Vagina (tissue), 2 donors: ENCODE results near the gene GLYATL2. TPM values are rescaled to one million over a fixed set of nuclear protein-coding genes. Genes with fewer than 3 reads are reported as not detected.

ENCODE experiments used
- DNase-seq, 2 donors: peaks; one replicate each; pipeline ENCODE4 v3.0.0-alpha.2; 2017; ENCODE audit errors: extremely low spot score in 2 of 2
- H3K27ac ChIP-seq: fragments of 200-600 bp; sonication (generic); one replicate; pipeline ENCODE4 v1.5.1; 2019
- H3K27me3 ChIP-seq: fragments of 200-600 bp; sonication (generic); one replicate; pipeline ENCODE4 v1.5.1; 2019
- H3K36me3 ChIP-seq, 2 donors: fragments of 200-600 bp; sonication (generic); one replicate each; pipeline ENCODE4 v1.5.1; 2017 to 2019
- H3K4me1 ChIP-seq: fragments of 200-600 bp; sonication (generic); one replicate; pipeline ENCODE4 v1.5.1; 2019
- H3K4me3 ChIP-seq, 2 donors: fragments of 200-600 bp; sonication (generic); 1 replicate in 1 of 2; 2 replicates in 1 of 2; pipeline ENCODE4 v1.5.1; 2016 to 2019
- H3K9me3 ChIP-seq: fragments of 200-600 bp; sonication (generic); one replicate; pipeline ENCODE4 v1.5.1; 2019
- POLR2A ChIP-seq, 2 donors: fragments of 450-650 bp; IDR thresholded peaks; one replicate each; pipeline ENCODE4 v1.6.1; 2017; ENCODE audit warnings: antibody characterized with exemption in 2 of 2, mild to moderate bottlenecking in 2 of 2, moderate library complexity in 2 of 2
- POLR2AphosphoS5 ChIP-seq, 2 donors: sonication (generic); formaldehyde crosslinking; IDR thresholded peaks; one replicate each; pipeline ENCODE4 v1.9.0; 2017; ENCODE audit warnings: antibody characterized with exemption in 2 of 2, mild to moderate bottlenecking in 2 of 2, low read depth in 1 of 2; ENCODE audit not compliant: insufficient read depth in 1 of 2
- intact Hi-C: fragments of 100-400 bp; cut with DNase I; formaldehyde crosslinking; loops from one replicate; pipeline ENCODE4 v1.15.1; 2023
- total RNA-seq: library from RNA; depleted of rRNA; stranded (reverse); fragments of >200 nt; gene quantifications from one replicate; pipeline ENCODE4 v1.2.3, GENCODE V29; 2016
- TF ChIP-seq, protein P1 (sequence below), 3 experiments: fragments of 450-650 bp in 2 of 3; fragments of 200-600 bp in 1 of 3; sonication (generic) in 1 of 3; IDR thresholded peaks; one replicate each; pipeline ENCODE4 v1.5.1; 2017 to 2019; ENCODE audit warnings: antibody characterized with exemption in 3 of 3, mild to moderate bottlenecking in 2 of 3, moderate library complexity in 2 of 3

Gene GLYATL2
- total RNA-seq, 1 donor from 2014 or later: not detected

DNA sequence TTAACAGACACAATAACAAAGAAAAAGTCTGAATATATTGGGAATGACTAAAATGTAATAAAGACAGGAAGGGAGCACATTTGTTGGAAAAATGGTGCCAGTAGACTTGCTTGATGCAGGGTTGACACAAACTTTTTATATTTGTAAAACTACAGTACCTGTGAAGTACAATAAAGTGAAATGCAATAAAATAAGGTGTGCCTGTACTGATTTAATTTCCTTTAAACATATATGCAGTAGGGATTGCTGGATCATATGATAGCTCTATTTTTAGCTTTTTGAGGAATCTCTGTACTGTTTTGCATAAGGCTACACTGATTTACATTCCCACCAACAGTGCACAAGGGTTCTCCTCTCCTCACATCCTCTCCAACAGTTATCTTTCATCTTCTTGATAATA, 12.3 kb upstream of the GLYATL2 start:
- Histone ChIP-seq H3K27ac (no peak overlapping the region), H3K36me3 (no peaks in the 10 kb centered on the region), H3K4me3 (no peak overlapping the region), H3K4me1 (no peaks in the 10 kb centered on the region), H3K27me3 (no peaks in the 10 kb centered on the region), H3K9me3 (no peaks in the 10 kb centered on the region)
- no peak for DNase-seq
- intact Hi-C loops: no loop called here
- TF ChIP-seq, protein P1, sequence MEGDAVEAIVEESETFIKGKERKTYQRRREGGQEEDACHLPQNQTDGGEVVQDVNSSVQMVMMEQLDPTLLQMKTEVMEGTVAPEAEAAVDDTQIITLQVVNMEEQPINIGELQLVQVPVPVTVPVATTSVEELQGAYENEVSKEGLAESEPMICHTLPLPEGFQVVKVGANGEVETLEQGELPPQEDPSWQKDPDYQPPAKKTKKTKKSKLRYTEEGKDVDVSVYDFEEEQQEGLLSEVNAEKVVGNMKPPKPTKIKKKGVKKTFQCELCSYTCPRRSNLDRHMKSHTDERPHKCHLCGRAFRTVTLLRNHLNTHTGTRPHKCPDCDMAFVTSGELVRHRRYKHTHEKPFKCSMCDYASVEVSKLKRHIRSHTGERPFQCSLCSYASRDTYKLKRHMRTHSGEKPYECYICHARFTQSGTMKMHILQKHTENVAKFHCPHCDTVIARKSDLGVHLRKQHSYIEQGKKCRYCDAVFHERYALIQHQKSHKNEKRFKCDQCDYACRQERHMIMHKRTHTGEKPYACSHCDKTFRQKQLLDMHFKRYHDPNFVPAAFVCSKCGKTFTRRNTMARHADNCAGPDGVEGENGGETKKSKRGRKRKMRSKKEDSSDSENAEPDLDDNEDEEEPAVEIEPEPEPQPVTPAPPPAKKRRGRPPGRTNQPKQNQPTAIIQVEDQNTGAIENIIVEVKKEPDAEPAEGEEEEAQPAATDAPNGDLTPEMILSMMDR (IDR thresholded peaks at IDR 0.05): no peak
- TF ChIP-seq POLR2AphosphoS5 (IDR thresholded peaks at IDR 0.05; ENCODE audit: insufficient read depth in 1 of 2, low read depth in 1 of 2) (no peak), POLR2A (IDR thresholded peaks at IDR 0.05) (no peak)

- no peak for DNase-seq
- Histone ChIP-seq H3K27ac (no peak overlapping the region), H3K9me3 (no peaks in the 10 kb centered on the region), H3K36me3 (no peaks in the 10 kb centered on the region), H3K4me3 (no peak overlapping the region), H3K4me1 (no peaks in the 10 kb centered on the region), H3K27me3 (no peaks in the 10 kb centered on the region)
- TF ChIP-seq, protein P1 (IDR thresholded peaks at IDR 0.05): no peak
- no peak for TF ChIP-seq POLR2A (IDR thresholded peaks at IDR 0.05)
- no peak for TF ChIP-seq POLR2AphosphoS5 (IDR thresholded peaks at IDR 0.05; ENCODE audit: insufficient read depth in 1 of 2, low read depth in 1 of 2)
- intact Hi-C loops: no loop called here
These were observed 882 bp upstream of the GLYATL2 start for GRCh38 chr11:58845386-58845785.

GRCh38 chr11:58837707-58838388, 6.7 kb downstream of the GLYATL2 start:
- H3K9me3 ChIP-seq: no peaks in the 10 kb centered on the region
- H3K27me3 ChIP-seq: no peaks in the 10 kb centered on the region
- TF ChIP-seq POLR2A (IDR thresholded peaks at IDR 0.05): no peak
- TF ChIP-seq POLR2AphosphoS5 (IDR thresholded peaks at IDR 0.05; ENCODE audit: insufficient read depth in 1 of 2, low read depth in 1 of 2): no peak
- TF ChIP-seq, protein P1 (IDR thresholded peaks at IDR 0.05): no peak
- H3K4me3 ChIP-seq: no peak overlapping the region
- no peaks in the 10 kb centered on the region for H3K36me3 ChIP-seq
- DNase-seq: no peak
- no peaks in the 10 kb centered on the region for H3K4me1 ChIP-seq
- no peak overlapping the region for H3K27ac ChIP-seq
- intact Hi-C loops: no loop called here

DNA sequence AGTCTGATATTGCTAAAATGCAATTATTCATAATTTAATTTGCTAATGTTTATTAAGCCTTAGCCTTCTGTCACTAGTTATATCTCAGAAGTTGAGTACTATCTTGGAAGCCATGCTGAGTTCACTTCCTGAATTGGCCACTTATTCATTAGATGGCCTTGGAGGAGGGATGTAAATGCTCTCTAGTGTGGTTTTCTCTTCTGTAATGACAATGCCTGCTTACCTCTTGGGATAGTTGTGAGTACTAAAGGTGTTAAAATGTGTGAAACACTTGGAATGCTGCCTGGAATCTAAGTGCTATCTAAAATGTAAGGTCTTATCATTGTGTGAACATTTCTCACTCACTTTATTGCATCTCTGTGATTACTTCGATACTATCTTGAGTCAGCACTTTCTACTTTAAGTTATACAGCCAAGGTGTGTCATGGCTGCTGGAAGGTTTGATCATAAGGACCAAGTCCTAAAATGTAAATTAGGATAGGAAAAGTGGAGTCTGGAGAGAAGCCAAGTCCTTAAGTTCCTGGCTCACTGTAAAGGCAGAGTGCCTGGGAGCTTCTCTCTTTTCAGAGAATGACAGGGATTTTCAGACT, 12.4 kb downstream of the GLYATL2 start:
- DNase-seq: no peak
- no peak overlapping the region for H3K27ac ChIP-seq
- no peak for TF ChIP-seq POLR2A (IDR thresholded peaks at IDR 0.05)
- TF ChIP-seq POLR2AphosphoS5 (IDR thresholded peaks at IDR 0.05; ENCODE audit: insufficient read depth in 1 of 2, low read depth in 1 of 2): no peak
- TF ChIP-seq, protein P1 (IDR thresholded peaks at IDR 0.05): no peak
- H3K36me3 ChIP-seq: no peaks in the 10 kb centered on the region
- H3K27me3 ChIP-seq: no peaks in the 10 kb centered on the region
- no peaks in the 10 kb centered on the region for H3K9me3 ChIP-seq
- intact Hi-C loops: no loop called here
- no peak overlapping the region for H3K4me3 ChIP-seq
- no peaks in the 10 kb centered on the region for H3K4me1 ChIP-seq

GRCh38 chr11:58830673-58831301, 13.7 kb downstream of the GLYATL2 start:
- H3K27ac ChIP-seq: no peak overlapping the region
- H3K4me3 ChIP-seq: no peak overlapping the region
- no peaks in the 10 kb centered on the region for H3K36me3 ChIP-seq
- H3K4me1 ChIP-seq: no peaks in the 10 kb centered on the region
- H3K9me3 ChIP-seq: no peaks in the 10 kb centered on the region
- no peak for TF ChIP-seq POLR2AphosphoS5 (IDR thresholded peaks at IDR 0.05; ENCODE audit: insufficient read depth in 1 of 2, low read depth in 1 of 2)
- TF ChIP-seq, protein P1 (IDR thresholded peaks at IDR 0.05): no peak
- no peak for TF ChIP-seq POLR2A (IDR thresholded peaks at IDR 0.05)
- DNase-seq: no peak
- H3K27me3 ChIP-seq: no peaks in the 10 kb centered on the region
- intact Hi-C loops: no loop called here
